Measurements from ENCODE around the gene PPM1K.

Gene PPM1K

DNA sequence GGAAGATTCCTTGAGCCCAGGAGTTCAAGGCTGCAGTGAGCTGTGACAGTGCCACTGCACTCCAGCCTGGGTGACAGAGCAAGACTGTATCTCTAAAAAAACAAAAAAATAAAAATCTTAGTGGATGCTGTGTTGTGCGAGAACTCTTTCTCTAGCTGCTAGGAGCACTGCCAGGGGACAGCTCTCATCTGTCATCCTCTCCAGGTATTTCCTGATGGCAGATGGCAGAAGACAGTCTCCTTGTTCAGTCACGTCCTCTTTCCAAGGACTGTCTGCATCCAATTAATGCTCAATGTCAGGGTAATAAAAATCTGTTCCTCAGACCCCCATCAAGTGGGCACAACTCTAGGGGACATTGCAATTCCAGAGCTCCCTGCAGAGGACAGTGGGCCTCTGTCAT, 29.2 kb downstream of the PPM1K start:
- TF ChIP-seq GABPA (IDR thresholded peaks at IDR 0.05; ENCODE audit: low read depth), result no peak
- TF ChIP-seq SPI1 (IDR thresholded peaks at IDR 0.05; ENCODE audit: borderline replicate concordance, low read depth), result no peak
- no peak for TF ChIP-seq POLR2AphosphoS5 (IDR thresholded peaks at IDR 0.05; ENCODE audit: low read depth)
- TF ChIP-seq, protein P1, sequence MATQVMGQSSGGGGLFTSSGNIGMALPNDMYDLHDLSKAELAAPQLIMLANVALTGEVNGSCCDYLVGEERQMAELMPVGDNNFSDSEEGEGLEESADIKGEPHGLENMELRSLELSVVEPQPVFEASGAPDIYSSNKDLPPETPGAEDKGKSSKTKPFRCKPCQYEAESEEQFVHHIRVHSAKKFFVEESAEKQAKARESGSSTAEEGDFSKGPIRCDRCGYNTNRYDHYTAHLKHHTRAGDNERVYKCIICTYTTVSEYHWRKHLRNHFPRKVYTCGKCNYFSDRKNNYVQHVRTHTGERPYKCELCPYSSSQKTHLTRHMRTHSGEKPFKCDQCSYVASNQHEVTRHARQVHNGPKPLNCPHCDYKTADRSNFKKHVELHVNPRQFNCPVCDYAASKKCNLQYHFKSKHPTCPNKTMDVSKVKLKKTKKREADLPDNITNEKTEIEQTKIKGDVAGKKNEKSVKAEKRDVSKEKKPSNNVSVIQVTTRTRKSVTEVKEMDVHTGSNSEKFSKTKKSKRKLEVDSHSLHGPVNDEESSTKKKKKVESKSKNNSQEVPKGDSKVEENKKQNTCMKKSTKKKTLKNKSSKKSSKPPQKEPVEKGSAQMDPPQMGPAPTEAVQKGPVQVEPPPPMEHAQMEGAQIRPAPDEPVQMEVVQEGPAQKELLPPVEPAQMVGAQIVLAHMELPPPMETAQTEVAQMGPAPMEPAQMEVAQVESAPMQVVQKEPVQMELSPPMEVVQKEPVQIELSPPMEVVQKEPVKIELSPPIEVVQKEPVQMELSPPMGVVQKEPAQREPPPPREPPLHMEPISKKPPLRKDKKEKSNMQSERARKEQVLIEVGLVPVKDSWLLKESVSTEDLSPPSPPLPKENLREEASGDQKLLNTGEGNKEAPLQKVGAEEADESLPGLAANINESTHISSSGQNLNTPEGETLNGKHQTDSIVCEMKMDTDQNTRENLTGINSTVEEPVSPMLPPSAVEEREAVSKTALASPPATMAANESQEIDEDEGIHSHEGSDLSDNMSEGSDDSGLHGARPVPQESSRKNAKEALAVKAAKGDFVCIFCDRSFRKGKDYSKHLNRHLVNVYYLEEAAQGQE (IDR thresholded peaks at IDR 0.05; ENCODE audit: insufficient replicate concordance, low read depth), result no peak
- TF ChIP-seq, protein P2, sequence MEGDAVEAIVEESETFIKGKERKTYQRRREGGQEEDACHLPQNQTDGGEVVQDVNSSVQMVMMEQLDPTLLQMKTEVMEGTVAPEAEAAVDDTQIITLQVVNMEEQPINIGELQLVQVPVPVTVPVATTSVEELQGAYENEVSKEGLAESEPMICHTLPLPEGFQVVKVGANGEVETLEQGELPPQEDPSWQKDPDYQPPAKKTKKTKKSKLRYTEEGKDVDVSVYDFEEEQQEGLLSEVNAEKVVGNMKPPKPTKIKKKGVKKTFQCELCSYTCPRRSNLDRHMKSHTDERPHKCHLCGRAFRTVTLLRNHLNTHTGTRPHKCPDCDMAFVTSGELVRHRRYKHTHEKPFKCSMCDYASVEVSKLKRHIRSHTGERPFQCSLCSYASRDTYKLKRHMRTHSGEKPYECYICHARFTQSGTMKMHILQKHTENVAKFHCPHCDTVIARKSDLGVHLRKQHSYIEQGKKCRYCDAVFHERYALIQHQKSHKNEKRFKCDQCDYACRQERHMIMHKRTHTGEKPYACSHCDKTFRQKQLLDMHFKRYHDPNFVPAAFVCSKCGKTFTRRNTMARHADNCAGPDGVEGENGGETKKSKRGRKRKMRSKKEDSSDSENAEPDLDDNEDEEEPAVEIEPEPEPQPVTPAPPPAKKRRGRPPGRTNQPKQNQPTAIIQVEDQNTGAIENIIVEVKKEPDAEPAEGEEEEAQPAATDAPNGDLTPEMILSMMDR (IDR thresholded peaks at IDR 0.05; ENCODE audit: insufficient read depth, low read length), result no peak
- no peak for DNase-seq (ENCODE audit: low read depth in 1 of 2, low spot score in 1 of 2)
- H3K4me3 ChIP-seq (replicated peaks; ENCODE audit: insufficient read depth, low read length), result no peak overlapping the region
- H3K27me3 ChIP-seq (ENCODE audit: insufficient read depth, poor library complexity, severe bottlenecking), result no peaks in the 10 kb centered on the region
- H3K27ac ChIP-seq (replicated peaks), result no peak overlapping the region

DNA sequence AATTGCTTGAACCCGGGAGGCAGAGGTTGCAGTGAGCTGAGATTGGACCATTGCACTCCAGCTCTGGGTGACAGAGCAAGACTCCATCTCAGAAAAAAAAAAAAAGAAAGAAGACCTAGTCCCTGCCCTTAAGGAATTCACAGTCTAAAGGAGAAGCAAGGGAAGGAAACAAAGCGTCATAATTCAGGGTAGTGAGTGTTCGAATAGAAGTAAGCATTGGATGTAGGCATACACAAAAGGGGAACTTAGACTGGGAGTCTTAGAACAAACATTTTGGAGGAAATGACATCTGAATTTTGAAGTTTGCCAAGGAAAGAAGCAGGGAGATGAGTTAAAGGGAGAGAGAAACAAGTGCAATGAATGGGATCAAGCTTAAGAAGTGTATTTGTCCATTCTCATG, 32.4 kb downstream of the PPM1K start:
- DNase-seq (ENCODE audit: low read depth in 1 of 2, low spot score in 1 of 2), result no peak
- H3K27me3 ChIP-seq (ENCODE audit: insufficient read depth, poor library complexity, severe bottlenecking), result no peaks in the 10 kb centered on the region
- TF ChIP-seq, protein P1 (IDR thresholded peaks at IDR 0.05; ENCODE audit: insufficient replicate concordance, low read depth), result no peak
- TF ChIP-seq GABPA (IDR thresholded peaks at IDR 0.05; ENCODE audit: low read depth) (no peak), SPI1 (IDR thresholded peaks at IDR 0.05; ENCODE audit: borderline replicate concordance, low read depth) (no peak), POLR2AphosphoS5 (IDR thresholded peaks at IDR 0.05; ENCODE audit: low read depth) (no peak)
- TF ChIP-seq, protein P2 (IDR thresholded peaks at IDR 0.05; ENCODE audit: insufficient read depth, low read length), result no peak
- no peak overlapping the region for H3K27ac ChIP-seq (replicated peaks)
- H3K4me3 ChIP-seq (replicated peaks; ENCODE audit: insufficient read depth, low read length), result no peak overlapping the region

DNA sequence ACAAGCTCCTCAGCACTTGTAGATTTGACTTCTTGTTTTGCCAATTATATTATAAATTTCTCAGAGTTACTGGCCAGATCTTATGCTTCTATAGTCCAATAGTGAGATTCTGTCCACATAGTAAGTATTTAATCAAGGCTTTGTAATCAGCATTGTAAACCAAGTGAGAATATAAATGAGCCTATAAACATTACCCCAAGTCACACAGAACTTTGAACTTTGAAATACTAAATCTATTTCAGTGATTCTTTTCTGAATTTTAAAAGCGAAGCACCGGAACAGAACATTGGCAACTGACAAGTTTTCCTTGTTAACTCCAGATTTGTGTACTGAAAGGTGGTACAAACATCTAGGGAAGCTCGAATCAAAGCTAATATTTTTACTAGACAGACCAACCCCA, 37.2 kb downstream of the PPM1K start:
- DNase-seq (ENCODE audit: low read depth in 1 of 2, low spot score in 1 of 2), result no peak
- H3K27ac ChIP-seq (replicated peaks), result no peak overlapping the region
- TF ChIP-seq, protein P1 (IDR thresholded peaks at IDR 0.05; ENCODE audit: insufficient replicate concordance, low read depth), result no peak
- TF ChIP-seq, protein P2 (IDR thresholded peaks at IDR 0.05; ENCODE audit: insufficient read depth, low read length), result no peak
- TF ChIP-seq SPI1 (IDR thresholded peaks at IDR 0.05; ENCODE audit: borderline replicate concordance, low read depth), result no peak
- no peak for TF ChIP-seq POLR2AphosphoS5 (IDR thresholded peaks at IDR 0.05; ENCODE audit: low read depth)
- TF ChIP-seq GABPA (IDR thresholded peaks at IDR 0.05; ENCODE audit: low read depth), result no peak

More for the DNA sequence above, 37.2 kb downstream of the PPM1K start:
- H3K27me3 ChIP-seq (ENCODE audit: insufficient read depth, poor library complexity, severe bottlenecking), result no peaks in the 10 kb centered on the region
- no peak overlapping the region for H3K4me3 ChIP-seq (replicated peaks; ENCODE audit: insufficient read depth, low read length)
